Endodermal cell (in vitro differentiated cells): ENCODE measurements around the gene CD27. TPM values are rescaled to one million over a fixed set of nuclear protein-coding genes. Genes with fewer than 3 reads are reported as not detected.

Experiments used
- DNase-seq: peaks from one replicate; pipeline ENCODE4 v3.0.0-alpha.2; 2017
- H3K27ac ChIP-seq: 2 replicates; pipeline ENCODE4 v1.5.1; 2013; ENCODE audit warnings: mild to moderate bottlenecking, low read depth, low read length, moderate library complexity
- H3K27me3 ChIP-seq: 2 replicates; pipeline ENCODE4 v1.6.1; 2013; ENCODE audit warnings: mild to moderate bottlenecking, low read length, moderate library complexity; ENCODE audit not compliant: insufficient read depth, control insufficient read depth, poor library complexity, severe bottlenecking
- H3K36me3 ChIP-seq: 2 replicates; pipeline ENCODE4 v1.7.0; 2013; ENCODE audit warnings: mild to moderate bottlenecking, low read length, moderate library complexity; ENCODE audit not compliant: control insufficient read depth, insufficient read depth
- H3K4me1 ChIP-seq: one replicate; pipeline ENCODE4 v1.7.0; 2013; ENCODE audit warnings: low read length; ENCODE audit not compliant: control insufficient read depth, insufficient read depth
- H3K4me3 ChIP-seq: 2 replicates; pipeline ENCODE4 v1.5.1; 2013; ENCODE audit warnings: mild to moderate bottlenecking, low read length, moderate library complexity
- H3K9ac ChIP-seq: 2 replicates; pipeline ENCODE4 v1.6.1; 2013; ENCODE audit warnings: mild to moderate bottlenecking, low read length, moderate library complexity; ENCODE audit not compliant: poor library complexity, severe bottlenecking; ENCODE audit errors: extremely low read depth
- H3K9me3 ChIP-seq: 2 replicates; pipeline ENCODE4 v1.6.1; 2013; ENCODE audit warnings: mild to moderate bottlenecking, low read length, moderate library complexity; ENCODE audit not compliant: control insufficient read depth
- H3K27ac Mint-ChIP-seq: 2 replicates; pipeline ENCODE4 v1.8.0; 2020; ENCODE audit warnings: mixed read lengths
- H3K27me3 Mint-ChIP-seq: 2 replicates; pipeline ENCODE4 v1.8.0; 2021; ENCODE audit warnings: mild to moderate bottlenecking, mixed read lengths; ENCODE audit not compliant: insufficient read depth
- H3K36me3 Mint-ChIP-seq: 2 replicates; pipeline ENCODE4 v1.8.0; 2020; ENCODE audit warnings: low read depth, mixed read lengths
- H3K4me1 Mint-ChIP-seq: 2 replicates; pipeline ENCODE4 v1.8.0; 2020; ENCODE audit warnings: mixed read lengths
- H3K4me3 Mint-ChIP-seq: 2 replicates; pipeline ENCODE4 v1.8.0; 2020; ENCODE audit warnings: mild to moderate bottlenecking, moderate library complexity, mixed read lengths
- H3K9me3 Mint-ChIP-seq: 2 replicates; pipeline ENCODE4 v1.8.0; 2020; ENCODE audit warnings: mild to moderate bottlenecking, mixed read lengths
- CTCF ChIP-seq: fragments of 200-600 bp; sonication (generic); conservative IDR thresholded peaks from 2 replicates; pipeline ENCODE4 v1.5.0; 2021; ENCODE audit warnings: antibody characterized with exemption, mild to moderate bottlenecking
- WGBS, 2 experiments: methylation state at CpG; one replicate each; pipeline versions ENCODE4 v1.1.5 to v1.1.7; 2013; ENCODE audit warnings: missing lambda C conversion rate in 2 of 2, mixed read lengths in 1 of 2; ENCODE audit not compliant: insufficient coverage in 1 of 2, insufficient read length in 1 of 2; 5-methylcytosine and 5-hydroxymethylcytosine counted together
- total RNA-seq, 2 donors: library from RNA; stranded (reverse); fragmentation: NEBNext Ultra II Directional in 1 of 2; extraction: Animal tissue kit (Norgen Biotek cat#: 25700) in 1 of 2; gene quantifications; 2 replicates in 1 of 2; 3 replicates in 1 of 2; pipeline ENCODE4 v1.2.1, GENCODE V29; 2021

CD27 gene
- total RNA-seq, 2 donors from 2014 or later = 0.44 TPM; not detected in 1

GRCh38 chr12:6399884-6400644 is 44.7 kb upstream of the CD27 start:
- no peaks in the 10 kb centered on the region for H3K27me3 Mint-ChIP-seq
- no peaks in the 10 kb centered on the region for H3K9me3 Mint-ChIP-seq
- Histone ChIP-seq H3K36me3 (no peaks in the 10 kb centered on the region), H3K27ac (no peak overlapping the region), H3K4me3 (no peak overlapping the region), H3K27me3 (no peaks in the 10 kb centered on the region), H3K4me1 (no peaks in the 10 kb centered on the region), H3K9ac (no peak overlapping the region), H3K9me3 (no peaks in the 10 kb centered on the region)
- no peak for TF ChIP-seq CTCF
- 88 to 100% methylated on average over 1 to 6 of the region's 7 CpGs for whole genome bisulfite sequencing, 2 experiments
- no peak overlapping the region for H3K4me3 Mint-ChIP-seq
- H3K36me3 Mint-ChIP-seq = no peaks in the 10 kb centered on the region
- DNase-seq = no peak
- no peak overlapping the region for H3K27ac Mint-ChIP-seq
- no peaks in the 10 kb centered on the region for H3K4me1 Mint-ChIP-seq

- Mint-ChIP-seq H3K27ac (no peak overlapping the region), H3K9me3 (no peaks in the 10 kb centered on the region), H3K4me1 (no peaks in the 10 kb centered on the region), H3K4me3 (no peak overlapping the region), H3K36me3 (no peaks in the 10 kb centered on the region), H3K27me3 (no peaks in the 10 kb centered on the region)
- Histone ChIP-seq H3K27me3 (no peaks in the 10 kb centered on the region), H3K9me3 (no peaks in the 10 kb centered on the region), H3K4me3 (no peak overlapping the region), H3K4me1 (no peaks in the 10 kb centered on the region), H3K9ac (no peak overlapping the region), H3K36me3 (no peaks in the 10 kb centered on the region), H3K27ac (no peak overlapping the region)
- no peak for DNase-seq
- WGBS, 2 experiments = 88 to 100% methylated on average over 2 to 5 of the region's 5 CpGs
- no peak for TF ChIP-seq CTCF
Measured at GRCh38 chr12:6404390-6404789, 40.4 kb upstream of the CD27 start.

DNA sequence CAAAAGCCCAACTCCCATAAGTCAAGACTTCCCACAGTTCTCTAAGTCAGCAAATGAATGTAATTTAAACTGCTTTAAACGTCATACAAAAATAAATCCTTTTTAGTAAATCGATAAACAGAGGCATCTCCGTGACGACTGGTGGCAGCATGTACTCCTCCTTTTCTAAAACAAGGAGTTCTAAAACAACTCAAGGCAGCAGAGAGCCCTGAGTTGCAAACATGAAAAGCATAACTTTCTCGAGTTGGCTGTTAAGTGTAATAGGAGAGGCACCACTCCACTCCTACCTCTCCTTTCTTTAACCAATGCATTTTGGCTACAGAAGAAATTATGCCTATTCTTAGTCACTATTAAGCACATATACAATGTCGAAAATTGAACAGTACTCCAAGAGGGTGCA is 38.8 kb upstream of the CD27 start:
- no peak overlapping the region for H3K27ac Mint-ChIP-seq
- no peaks in the 10 kb centered on the region for H3K9me3 Mint-ChIP-seq
- Histone ChIP-seq H3K9me3 (no peaks in the 10 kb centered on the region), H3K36me3 (no peaks in the 10 kb centered on the region), H3K4me3 (no peak overlapping the region), H3K27ac (no peak overlapping the region), H3K4me1 (no peaks in the 10 kb centered on the region), H3K27me3 (no peaks in the 10 kb centered on the region), H3K9ac (no peak overlapping the region)
- no peak overlapping the region for H3K4me3 Mint-ChIP-seq
- no peaks in the 10 kb centered on the region for H3K36me3 Mint-ChIP-seq
- H3K4me1 Mint-ChIP-seq = no peaks in the 10 kb centered on the region
- no peaks in the 10 kb centered on the region for H3K27me3 Mint-ChIP-seq
- no peak for TF ChIP-seq CTCF
- DNase-seq = no peak
- WGBS, 2 experiments = 86 to 90% methylated on average over 6 of the region's 6 CpGs
